ENCODE data around the gene TSPOAP1. TPM values are rescaled to one million over a fixed set of nuclear protein-coding genes. Genes with fewer than 3 reads are reported as not detected.

Gene TSPOAP1
- total RNA-seq, 1 donor, result 22.4 TPM

- H3K4me1 ChIP-seq (ENCODE audit: insufficient read depth, low read length), result peaks cover 96% of the 10 kb centered on the region
- no peaks in the 10 kb centered on the region for H3K9me3 ChIP-seq (ENCODE audit: low read depth, low read length)
- H3K4me3 ChIP-seq (ENCODE audit: low read length), result peak overlapping the region; percentile 64
- no peaks in the 10 kb centered on the region for H3K27me3 ChIP-seq (ENCODE audit: insufficient read depth, low read length)
These were observed 9.9 kb upstream of the TSPOAP1 start for GRCh38 chr17:58338454-58338840.

- no peaks in the 10 kb centered on the region for H3K9me3 ChIP-seq (ENCODE audit: low read depth, low read length)
- no peaks in the 10 kb centered on the region for H3K27me3 ChIP-seq (ENCODE audit: insufficient read depth, low read length)
- peaks cover 92% of the 10 kb centered on the region for H3K4me1 ChIP-seq (ENCODE audit: insufficient read depth, low read length)
- peak overlapping the region; percentile 64 for H3K4me3 ChIP-seq (ENCODE audit: low read length)
These were observed 9.2 kb upstream of the TSPOAP1 start for GRCh38 chr17:58337600-58338453.

DNA sequence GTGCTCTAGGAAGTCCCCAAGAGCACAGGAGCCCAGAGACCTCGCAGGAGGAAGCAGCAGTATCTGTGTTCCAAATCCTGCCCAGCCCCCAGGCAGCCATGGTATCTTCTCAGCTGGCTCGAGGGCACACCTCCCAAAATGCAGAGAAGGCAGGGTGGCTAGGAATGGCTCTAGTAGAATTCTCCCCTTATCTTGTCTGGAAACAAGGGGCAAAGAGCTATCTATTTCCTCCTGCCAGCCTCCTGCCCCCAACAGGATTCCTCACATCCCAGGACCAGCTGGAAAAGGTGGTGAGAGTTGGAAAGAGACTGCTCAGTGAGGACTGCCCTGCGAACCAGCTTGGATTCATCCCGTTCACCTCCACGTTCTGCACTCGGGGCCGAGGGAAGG lies 8.6 kb upstream of the TSPOAP1 start:
- no peaks in the 10 kb centered on the region for H3K27me3 ChIP-seq (ENCODE audit: insufficient read depth, low read length)
- peak overlapping the region; percentile 64 for H3K4me3 ChIP-seq (ENCODE audit: low read length)
- H3K4me1 ChIP-seq (ENCODE audit: insufficient read depth, low read length), result peaks cover 86% of the 10 kb centered on the region
- H3K9me3 ChIP-seq (ENCODE audit: low read depth, low read length), result no peaks in the 10 kb centered on the region

- Histone ChIP-seq H3K4me1 (ENCODE audit: insufficient read depth, low read length) (peaks cover 80% of the 10 kb centered on the region), H3K4me3 (ENCODE audit: low read length) (peak overlapping the region; percentile 64), H3K9me3 (ENCODE audit: low read depth, low read length) (no peaks in the 10 kb centered on the region), H3K27me3 (ENCODE audit: insufficient read depth, low read length) (no peaks in the 10 kb centered on the region)
These were observed 8.0 kb upstream of the TSPOAP1 start for GRCh38 chr17:58336456-58337209.

GRCh38 chr17:58335779-58336455 lies 7.3 kb upstream of the TSPOAP1 start:
- Histone ChIP-seq H3K4me3 (ENCODE audit: low read length) (peak overlapping the region; percentile 99), H3K27me3 (ENCODE audit: insufficient read depth, low read length) (no peaks in the 10 kb centered on the region), H3K9me3 (ENCODE audit: low read depth, low read length) (no peaks in the 10 kb centered on the region), H3K4me1 (ENCODE audit: insufficient read depth, low read length) (peaks cover 73% of the 10 kb centered on the region)

GRCh38 chr17:58335061-58335731 lies 6.6 kb upstream of the TSPOAP1 start:
- Histone ChIP-seq H3K9me3 (ENCODE audit: low read depth, low read length) (no peaks in the 10 kb centered on the region), H3K4me3 (ENCODE audit: low read length) (peak overlapping the region; percentile 99), H3K27me3 (ENCODE audit: insufficient read depth, low read length) (no peaks in the 10 kb centered on the region), H3K4me1 (ENCODE audit: insufficient read depth, low read length) (peaks cover 69% of the 10 kb centered on the region)

DNA sequence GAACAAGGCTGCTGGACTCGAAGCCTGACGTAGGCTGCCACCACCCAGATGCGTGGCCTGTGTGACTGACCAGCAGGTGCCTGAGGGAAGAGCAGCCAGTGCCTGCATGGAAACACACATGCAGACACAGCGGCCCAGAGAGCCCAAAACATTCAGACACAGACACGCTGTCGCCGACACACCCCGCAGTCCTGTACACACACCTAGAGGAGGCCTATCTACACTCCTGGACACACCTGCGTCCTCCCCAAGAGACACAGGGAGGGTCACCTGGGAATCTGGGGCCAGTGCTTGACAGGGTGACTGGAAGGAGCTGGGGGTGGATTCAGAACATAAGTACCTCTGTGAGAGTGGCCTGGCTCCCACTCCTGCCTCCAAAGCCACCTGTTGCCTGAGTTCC lies 6.1 kb upstream of the TSPOAP1 start:
- Histone ChIP-seq H3K4me3 (ENCODE audit: low read length) (peak overlapping the region; percentile 99), H3K4me1 (ENCODE audit: insufficient read depth, low read length) (peaks cover 65% of the 10 kb centered on the region), H3K9me3 (ENCODE audit: low read depth, low read length) (no peaks in the 10 kb centered on the region), H3K27me3 (ENCODE audit: insufficient read depth, low read length) (no peaks in the 10 kb centered on the region)

DNA sequence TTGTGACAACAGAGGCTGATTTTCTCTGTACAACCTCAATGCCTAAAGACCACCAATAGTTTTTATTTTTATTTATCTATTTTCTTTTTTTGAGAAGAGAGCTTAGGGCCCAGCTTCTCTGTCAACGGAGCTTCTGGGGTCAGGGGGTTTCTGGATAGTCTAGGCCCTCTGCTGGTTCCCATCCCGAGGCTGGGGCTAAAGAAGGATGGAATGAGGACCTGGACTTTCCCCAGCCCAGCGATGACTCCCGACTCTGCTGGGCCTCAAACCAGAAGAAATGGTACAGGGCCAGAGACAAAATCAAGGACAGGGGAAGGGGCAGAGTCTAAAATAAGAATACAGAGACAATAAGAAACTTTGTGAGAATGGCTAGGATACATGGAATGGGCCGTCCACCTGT lies 5.7 kb upstream of the TSPOAP1 start:
- no peaks in the 10 kb centered on the region for H3K9me3 ChIP-seq (ENCODE audit: low read depth, low read length)
- peaks cover 65% of the 10 kb centered on the region for H3K4me1 ChIP-seq (ENCODE audit: insufficient read depth, low read length)
- H3K27me3 ChIP-seq (ENCODE audit: insufficient read depth, low read length), result no peaks in the 10 kb centered on the region
- H3K4me3 ChIP-seq (ENCODE audit: low read length), result peak overlapping the region; percentile 99

DNA sequence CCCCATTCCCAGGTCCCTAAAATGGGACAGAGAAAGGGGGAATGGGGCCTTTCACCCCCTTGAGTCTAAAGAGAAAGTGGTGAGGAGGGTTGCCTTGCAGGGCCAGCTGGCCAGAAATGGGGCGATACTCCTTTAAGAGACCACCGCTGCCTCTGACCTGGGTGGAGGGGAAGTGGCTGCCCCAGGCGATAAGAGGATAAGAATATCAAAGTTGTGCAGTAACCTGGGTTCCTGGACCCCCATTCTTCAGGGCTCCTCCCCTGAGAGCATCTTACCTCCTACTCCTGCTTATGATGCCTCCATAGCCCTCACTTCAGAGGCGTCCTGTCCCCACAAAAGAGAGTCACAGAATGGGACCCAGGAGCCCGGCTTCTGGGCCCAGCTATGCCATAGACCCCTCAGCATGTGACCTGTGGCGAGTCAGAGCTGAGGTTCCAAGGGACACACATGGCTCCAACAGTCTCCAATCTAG lies 5.2 kb upstream of the TSPOAP1 start:
- Histone ChIP-seq H3K9me3 (ENCODE audit: low read depth, low read length) (no peaks in the 10 kb centered on the region), H3K4me1 (ENCODE audit: insufficient read depth, low read length) (peaks cover 65% of the 10 kb centered on the region), H3K4me3 (ENCODE audit: low read length) (peak overlapping the region; percentile 99), H3K27me3 (ENCODE audit: insufficient read depth, low read length) (no peaks in the 10 kb centered on the region)

DNA sequence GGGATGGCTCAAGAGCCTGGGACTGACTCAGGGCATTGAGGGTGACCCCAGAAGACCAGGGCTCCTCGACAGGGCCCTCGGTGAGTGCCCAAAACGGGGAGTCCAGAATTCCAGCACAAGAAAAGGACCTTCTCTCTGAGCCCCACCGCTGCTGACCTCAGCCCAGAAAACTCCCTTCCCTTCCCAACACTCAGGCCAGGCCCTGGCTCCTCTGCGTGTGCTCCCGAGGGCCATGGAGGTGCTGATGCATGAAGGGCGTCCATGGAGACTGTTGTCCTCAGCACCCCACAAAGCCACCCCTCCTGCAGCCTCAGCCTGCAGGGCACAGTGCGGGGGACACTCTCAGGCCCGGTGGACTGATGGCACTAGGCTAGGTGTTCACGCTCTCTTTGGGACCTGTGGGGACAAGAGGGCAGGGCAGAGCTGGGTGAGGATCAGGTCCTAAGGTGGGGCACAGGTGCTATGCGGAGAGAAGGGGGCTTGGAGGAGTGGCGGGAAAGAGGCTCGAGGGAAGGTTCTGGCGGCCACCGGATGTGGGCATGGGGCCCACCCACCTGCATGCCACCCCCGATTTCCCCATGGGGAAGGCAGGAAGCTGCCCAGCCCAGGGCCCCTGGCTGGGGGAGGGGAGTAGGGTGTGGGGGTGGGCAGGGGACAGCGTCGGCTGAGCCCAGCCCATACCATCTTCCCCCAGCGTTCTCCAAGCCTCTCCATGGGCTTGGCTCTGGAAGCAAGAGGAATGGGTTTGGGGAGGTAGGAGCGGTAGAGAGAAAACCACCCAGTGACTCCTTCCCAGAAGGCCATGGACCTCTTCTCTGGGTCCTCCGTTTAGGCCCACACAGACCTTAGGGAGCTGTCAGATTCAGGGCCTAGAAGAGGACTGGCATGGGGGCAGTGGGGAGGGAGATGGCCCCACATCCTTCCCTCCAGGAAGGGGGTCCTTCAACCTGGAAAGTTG lies 4.5 kb upstream of the TSPOAP1 start:
- Histone ChIP-seq H3K4me3 (ENCODE audit: low read length) (peak overlapping the region; percentile 99), H3K4me1 (ENCODE audit: insufficient read depth, low read length) (peaks cover 66% of the 10 kb centered on the region), H3K9me3 (ENCODE audit: low read depth, low read length) (no peaks in the 10 kb centered on the region), H3K27me3 (ENCODE audit: insufficient read depth, low read length) (no peaks in the 10 kb centered on the region)

GRCh38 chr17:58331815-58332777 lies 3.5 kb upstream of the TSPOAP1 start:
- peak overlapping the region; percentile 99 for H3K4me3 ChIP-seq (ENCODE audit: low read length)
- H3K4me1 ChIP-seq (ENCODE audit: insufficient read depth, low read length), result peaks cover 68% of the 10 kb centered on the region
- H3K9me3 ChIP-seq (ENCODE audit: low read depth, low read length), result no peaks in the 10 kb centered on the region
- no peaks in the 10 kb centered on the region for H3K27me3 ChIP-seq (ENCODE audit: insufficient read depth, low read length)

- Histone ChIP-seq H3K27me3 (ENCODE audit: insufficient read depth, low read length) (no peaks in the 10 kb centered on the region), H3K4me3 (ENCODE audit: low read length) (peak overlapping the region; percentile 99)
These were observed 2.6 kb upstream of the TSPOAP1 start for GRCh38 chr17:58330997-58331814.

More at GRCh38 chr17:58330997-58331814, 2.6 kb upstream of the TSPOAP1 start:
- Histone ChIP-seq H3K9me3 (ENCODE audit: low read depth, low read length) (no peaks in the 10 kb centered on the region), H3K4me1 (ENCODE audit: insufficient read depth, low read length) (peaks cover 67% of the 10 kb centered on the region)

All from mononuclear cell (primary cell).